ENCODE results near the gene GALNT6.
"Not testable (repeated sequence)": the region's sequence is repeated elsewhere in the genome, so short reads cannot be mapped to it uniquely, and the experiment has no call there.

The GALNT6 gene

DNA sequence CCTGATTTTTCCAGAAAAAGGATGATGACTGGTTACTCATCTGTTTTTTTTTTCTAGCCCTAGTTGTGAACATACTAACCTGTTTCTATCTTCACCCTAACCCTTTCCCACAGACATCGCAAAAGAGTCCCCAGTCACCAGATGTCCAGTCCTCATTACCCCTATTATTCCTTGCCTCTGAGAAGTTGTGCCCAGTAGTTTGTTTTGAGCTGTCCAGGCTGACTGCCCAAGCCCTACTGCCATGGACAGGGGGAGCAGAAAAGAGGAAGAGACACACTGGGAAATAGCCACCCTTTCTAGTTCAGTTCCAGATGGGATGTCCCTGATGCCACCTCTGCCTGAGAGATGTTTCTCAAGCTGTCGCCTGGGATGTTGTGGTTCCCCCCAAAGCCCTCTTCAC is 30.9 kb downstream of the GALNT6 start:
- no peak for DNase-seq (ENCODE audit: low read depth in 3 of 3, low spot score in 1 of 3)

DNA sequence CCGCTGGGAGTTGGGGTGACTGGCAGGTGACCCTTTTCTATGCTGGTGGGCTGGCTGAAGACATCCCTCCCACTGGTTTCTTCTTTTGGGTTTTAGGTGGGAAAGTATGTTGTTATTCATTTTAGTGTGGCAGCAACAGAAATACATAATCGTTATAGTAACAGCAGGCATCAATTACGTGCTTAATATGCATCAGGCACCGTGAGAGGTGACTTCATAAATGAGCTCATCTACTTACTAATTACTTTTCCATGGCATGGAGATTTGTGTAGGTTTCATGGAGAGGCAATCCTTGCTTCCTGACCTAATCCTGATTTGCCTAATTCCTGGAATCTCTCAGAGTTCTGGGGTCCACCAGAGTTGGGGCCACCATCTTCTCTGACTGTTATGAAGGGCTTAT is 31.4 kb downstream of the GALNT6 start:
- DNase-seq (ENCODE audit: low read depth in 3 of 3, low spot score in 1 of 3) = no peak

DNA sequence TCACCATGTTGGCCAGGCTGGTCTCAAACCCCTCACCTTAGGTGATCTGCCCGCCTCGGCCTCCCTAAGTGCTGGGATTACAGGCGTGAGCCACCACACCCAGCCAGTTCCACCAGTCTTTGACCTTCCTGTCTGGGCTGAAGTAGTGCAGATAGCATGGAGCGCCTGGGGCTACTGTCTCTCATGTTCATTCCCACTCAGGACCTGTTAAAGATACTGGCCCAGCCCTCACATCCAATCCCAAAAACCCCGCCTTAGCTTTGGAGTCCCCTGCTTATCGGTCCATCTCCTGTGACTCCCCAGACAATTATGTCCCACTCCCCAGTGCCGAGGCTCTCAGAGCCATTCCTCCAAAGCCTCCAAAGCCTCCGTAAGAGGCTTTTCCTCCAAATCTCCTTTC is 32.7 kb downstream of the GALNT6 start:
- no peak for DNase-seq (ENCODE audit: low read depth in 3 of 3, low spot score in 1 of 3)

DNA sequence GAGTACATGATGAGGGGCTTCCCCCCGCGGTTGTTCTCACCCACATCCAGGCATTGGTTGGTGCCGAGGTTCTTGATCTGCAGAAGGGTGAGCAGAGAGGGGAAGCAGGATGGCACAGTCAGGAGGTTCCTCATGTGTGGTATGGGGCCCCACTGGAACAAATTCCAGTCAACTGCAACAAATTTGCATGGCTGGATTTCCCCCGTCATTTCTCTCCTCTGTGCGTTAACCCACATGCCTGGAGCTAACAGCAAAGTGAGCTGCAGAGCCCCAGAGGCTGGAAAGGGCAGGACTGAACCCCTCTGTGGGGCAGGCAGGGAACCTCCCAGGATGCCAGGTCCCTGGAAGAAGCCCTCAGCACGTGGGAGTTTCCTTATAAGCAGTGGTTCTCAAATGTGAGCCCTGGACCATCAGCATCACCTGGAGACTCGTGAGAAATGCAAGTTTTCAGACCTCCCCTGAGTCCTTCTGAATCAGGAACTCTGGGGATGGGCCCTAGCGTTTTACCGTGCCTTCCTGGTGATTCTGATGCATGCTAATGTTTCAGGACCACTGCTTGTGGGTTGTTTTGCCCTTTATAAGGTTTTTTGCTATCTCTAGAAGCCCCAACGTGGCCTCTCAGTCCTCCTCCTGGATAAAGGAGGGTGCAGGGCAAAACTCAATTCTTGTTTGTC is 33.7 kb downstream of the GALNT6 start:
- no peak for DNase-seq (ENCODE audit: low read depth in 3 of 3, low spot score in 1 of 3)

DNA sequence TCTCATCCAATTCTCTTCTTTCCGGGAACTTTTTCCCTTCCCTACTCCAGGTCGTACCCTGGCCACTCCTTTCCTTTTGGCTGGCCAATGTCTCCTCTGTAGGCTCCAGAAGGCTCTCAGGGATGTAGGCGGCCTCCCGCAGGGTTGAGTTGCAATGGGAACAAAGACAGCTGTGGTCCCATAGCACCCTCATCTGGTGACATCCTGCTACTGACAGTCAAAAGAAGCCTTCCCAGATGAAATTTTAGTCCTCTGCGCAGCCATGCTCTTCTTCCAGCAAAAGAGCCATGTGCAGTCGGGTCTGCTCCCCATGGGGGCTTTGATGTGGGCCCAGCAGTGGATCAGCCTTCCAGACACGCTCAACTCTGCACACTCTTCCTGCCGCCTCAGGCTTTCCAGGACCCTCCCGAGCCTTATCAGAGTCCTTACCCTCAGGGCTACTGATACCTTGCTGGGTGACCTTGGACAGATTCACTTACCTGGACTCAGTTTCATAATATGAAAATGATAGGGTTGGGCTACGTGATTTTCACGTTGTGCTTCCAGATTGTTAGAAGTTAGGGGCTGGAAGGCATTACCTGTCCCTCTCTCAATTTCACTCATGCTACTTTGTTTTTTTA is 39.2 kb downstream of the GALNT6 start:
- peak in 1 of 3 donors; percentile 7 for DNase-seq (ENCODE audit: low read depth in 3 of 3, low spot score in 1 of 3)

DNA sequence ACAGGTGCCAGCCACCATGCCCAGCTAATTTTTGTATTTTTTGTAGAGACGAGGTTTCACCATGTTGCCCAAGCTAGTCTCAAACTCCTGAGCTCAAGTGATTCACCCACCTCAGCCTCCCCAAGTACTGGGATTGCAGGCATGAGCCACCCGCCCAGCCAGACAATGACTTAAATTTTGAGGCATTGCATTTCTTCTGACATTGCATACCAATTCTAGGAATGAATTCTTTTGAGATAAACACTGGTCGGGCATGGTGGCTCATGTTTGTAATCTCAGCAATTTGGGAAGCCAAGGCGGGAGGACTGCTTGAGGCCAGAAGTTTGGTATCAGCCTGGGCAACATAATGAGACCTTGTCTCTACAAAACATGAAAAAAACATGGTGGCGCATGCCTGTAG is 42.2 kb downstream of the GALNT6 start:
- DNase-seq (ENCODE audit: low read depth in 3 of 3, low spot score in 1 of 3) = no peak

DNA sequence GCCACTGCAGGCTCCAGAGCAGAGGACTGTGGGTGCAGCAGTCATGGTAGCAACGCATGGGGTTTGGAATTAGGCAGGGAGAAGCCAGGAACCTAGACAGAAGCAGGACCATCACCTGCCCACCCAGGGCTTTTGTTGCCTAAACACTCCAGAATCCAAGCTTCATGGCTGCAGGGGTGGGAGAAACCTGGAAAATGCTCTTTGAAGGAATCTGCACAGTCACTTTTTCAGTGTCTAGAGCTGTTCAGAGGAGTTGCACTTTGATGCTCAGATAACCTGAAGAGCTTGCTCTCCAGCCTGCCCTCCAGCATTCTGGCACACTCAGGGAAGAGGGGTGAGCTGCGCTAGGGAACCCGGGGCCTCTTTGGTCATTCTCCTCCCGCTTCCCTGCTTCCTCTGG is 43.1 kb downstream of the GALNT6 start:
- no peak for DNase-seq (ENCODE audit: low read depth in 3 of 3, low spot score in 1 of 3)

DNA sequence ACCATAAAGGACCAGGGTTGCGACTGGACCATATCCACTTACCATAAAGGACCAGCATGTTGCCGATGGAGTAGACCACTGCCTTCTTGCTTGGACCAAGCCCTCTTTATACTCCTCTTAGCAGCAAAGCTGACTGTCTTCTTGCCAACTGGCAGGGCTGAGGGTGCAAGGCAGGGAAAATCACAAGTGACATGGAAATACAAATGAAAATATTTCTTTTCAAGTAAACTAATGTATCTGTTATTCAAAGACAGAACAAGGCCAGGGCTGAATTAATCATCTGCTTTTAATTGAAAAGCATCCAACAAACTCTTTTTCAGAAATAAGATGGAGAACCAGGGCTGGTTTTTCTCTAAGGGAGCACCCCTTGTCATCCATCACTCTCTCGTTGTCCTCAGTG is 44.6 kb downstream of the GALNT6 start, which contains the start of gene CELA1:
TSS of gene CELA1 (minus strand) at position 99 of the 400 bp plus-strand sequence. CDS start at position 58, 41 bp downstream.
- DNase-seq (ENCODE audit: low read depth in 3 of 3, low spot score in 1 of 3) = no peak

DNA sequence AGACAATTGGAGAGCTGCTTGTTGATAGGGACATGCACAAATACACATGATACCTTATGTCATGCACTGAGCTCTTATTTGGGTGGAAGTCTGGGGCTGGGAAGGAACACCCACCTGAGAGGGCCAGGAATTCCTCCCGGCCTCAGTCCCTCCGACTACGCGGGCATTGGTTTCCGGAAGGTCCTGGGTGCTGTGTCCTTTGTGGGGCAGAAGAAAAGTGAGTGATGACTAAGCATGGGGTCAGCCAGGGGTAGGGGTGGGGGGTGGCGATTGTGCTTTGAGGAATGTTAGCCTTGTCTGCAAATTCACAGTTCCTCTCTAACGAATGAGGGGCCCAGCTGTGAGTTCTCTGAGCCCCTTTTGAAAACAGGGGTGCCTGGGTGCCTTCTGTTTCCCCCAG is 45.5 kb downstream of the GALNT6 start:
- no peak for DNase-seq (ENCODE audit: low read depth in 3 of 3, low spot score in 1 of 3)

DNA sequence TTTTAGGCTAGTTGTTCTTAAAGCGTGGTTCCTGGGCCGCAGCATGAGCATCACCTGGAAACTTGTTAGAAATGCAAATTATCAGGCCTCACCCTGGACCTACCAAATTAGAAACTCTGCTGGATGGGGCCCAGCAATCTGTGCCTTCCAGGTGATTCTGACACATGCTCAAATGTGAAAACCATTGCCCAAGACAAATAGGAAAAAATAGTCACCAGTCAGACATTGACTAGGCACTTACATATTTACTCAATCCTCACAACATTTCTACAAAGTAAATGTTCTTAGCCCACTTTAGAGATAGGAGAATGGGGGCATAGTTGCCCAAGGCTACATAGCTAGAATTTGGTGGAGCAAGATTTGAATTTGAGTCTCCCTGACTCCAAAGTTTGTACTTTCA is 48.0 kb downstream of the GALNT6 start:
- DNase-seq (ENCODE audit: low read depth in 3 of 3, low spot score in 1 of 3) = no peak

DNA sequence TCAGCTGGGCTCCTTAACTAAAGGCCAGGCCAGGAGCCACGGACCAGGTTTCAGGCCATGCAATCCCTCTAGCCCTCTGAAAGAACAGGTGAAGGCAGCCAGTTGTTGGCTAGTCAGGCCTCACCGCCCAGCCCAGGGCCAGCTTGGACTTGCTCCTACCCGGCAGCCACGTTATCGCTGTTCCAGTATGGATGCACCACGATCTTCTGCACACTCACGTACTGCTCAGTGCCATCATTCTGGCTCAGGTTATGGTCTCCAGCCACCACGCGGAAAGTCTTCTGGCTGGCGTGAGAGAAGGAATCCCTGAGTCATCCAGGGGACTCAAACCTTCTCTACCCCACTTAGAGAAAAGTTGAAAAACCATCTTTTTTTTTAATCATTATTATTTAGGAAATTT is 48.8 kb downstream of the GALNT6 start:
- DNase-seq (ENCODE audit: low read depth in 3 of 3, low spot score in 1 of 3) = no peak

DNA sequence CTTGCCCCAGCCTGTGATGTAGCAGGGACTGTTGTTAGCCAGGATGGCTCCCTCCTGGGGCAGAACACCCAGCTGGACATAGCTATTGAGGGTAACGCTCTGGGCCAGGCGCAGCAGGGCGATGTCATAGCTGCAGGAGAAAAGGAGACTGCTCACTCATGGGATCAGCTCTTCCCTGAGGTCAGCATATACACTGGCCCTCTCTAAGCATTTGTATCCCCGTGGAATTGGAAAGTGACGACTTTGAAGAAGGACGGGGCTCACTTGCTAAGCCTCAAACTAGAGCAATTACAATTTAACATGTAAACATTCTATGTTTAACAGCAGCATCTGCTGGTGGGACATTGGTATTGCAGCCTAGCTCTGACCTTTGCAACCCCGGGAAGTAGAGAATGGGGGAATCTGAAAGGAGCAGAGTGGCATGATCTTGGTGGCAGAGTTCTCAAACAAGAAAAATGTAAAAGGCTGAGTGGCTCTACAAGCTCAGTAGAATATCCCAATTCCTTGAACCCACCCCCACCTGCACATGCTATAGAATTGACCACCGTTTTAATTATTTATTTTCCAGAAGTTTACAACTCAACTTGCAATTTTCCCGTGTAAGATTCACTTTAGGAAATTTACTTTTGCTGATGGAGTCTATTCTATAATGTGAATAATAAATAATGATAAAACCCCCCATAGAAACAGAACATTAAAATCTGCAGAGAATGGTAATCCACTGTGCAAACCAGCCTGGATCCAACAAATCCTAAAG is 49.8 kb downstream of the GALNT6 start:
- peak in 2 of 3 donors; percentile 50 to 55 for DNase-seq (ENCODE audit: low read depth in 3 of 3, low spot score in 1 of 3)

DNA sequence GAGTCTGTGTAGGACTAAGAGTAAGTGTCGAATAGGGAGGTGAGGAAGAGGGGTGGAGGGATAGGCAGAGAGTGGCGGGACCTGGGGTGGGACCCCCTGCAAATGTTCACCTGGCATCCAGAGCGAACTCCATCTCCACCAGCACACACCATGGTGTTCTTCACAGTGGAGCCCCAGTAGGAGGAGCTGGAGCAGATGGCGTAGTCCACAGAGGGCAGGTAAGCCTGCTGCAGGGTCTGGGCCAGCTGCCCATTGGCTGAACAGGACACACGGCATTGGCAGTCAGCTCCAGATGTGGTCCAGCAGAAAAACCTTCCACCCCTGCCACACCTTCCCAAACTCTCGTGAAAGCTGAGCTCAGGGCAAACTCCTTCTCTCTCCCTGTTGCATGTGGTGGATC is 51.5 kb downstream of the GALNT6 start:
- DNase-seq (ENCODE audit: low read depth in 3 of 3, low spot score in 1 of 3) = no peak

DNA sequence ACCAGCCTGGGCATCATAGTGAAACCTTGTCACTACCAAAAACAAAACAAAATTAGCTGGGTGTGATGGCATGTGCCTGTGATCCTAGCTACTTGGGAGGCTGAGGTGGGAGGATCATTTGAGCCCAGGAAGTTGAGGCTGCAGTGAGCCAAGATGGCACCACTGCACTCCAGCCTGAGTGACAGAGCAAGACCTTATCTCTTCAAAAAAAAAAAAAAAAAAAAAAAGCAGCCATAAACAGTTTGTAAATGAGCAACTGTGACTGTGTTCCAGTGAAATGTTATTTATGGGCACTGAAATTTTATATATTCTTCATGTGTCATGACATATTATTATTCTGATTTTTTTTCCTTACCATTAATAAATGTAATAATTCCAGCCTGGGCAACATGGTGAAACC is 53.9 kb downstream of the GALNT6 start:
- DNase-seq (ENCODE audit: low read depth in 3 of 3, low spot score in 1 of 3) = not testable (repeated sequence)

DNA sequence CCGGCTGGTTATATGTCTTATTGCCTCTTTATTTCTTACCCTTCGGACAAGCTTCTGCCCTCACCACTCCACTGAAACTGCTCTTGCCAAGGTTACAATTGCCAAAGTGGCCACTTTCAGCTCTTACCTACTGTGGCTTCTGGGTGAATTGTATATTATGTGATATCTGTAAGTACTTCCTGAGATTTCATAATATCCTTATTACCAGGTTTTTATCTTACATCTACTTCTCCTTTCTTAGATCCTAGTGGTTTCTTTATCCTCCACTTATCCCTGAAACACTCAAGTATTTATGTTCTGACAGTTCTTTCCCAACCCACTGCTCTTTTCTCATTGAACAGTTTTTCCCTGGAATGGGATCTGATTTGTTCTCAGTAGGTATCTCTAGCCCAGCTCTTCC is 55.3 kb downstream of the GALNT6 start:
- DNase-seq (ENCODE audit: low read depth in 3 of 3, low spot score in 1 of 3) = no peak

DNA sequence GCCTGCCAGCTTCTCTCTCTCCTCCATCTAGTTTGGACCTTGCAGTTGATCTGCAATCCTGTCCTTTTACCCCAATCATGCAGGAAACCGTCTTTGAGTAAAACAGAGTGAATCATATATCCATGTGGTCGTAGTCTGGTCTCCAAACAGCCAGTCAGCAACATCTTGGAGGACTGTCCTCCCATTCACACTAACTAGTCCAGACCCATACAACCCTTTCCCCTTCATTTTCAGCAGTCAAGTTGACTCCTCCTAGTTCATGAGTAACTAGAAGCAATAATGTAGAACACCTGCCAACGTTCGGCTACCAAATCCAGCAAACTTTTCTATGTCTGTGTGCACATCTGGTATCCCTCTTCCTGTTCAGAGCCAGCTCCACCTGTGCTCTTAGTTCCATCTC is 56.4 kb downstream of the GALNT6 start:
- no peak for DNase-seq (ENCODE audit: low read depth in 3 of 3, low spot score in 1 of 3)

DNA sequence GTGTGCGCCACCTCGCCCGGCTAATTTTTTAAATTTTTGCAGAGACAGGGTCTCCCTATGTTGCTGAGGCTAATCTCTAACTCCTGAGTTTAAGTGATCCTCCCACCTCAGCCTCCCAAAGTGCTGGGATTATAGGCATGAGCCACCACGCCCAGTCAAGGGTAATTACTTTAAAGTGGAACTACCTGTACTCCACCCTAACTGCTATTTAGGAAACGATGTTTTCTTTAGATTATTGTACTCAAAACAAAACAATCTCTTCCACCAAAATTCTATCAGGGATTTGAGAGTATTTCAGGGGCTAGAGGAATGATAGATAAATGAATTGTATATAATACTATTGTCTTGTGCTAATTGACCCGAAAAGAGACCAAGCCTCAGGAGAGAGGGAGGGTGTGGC is 57.7 kb downstream of the GALNT6 start:
- no peak for DNase-seq (ENCODE audit: low read depth in 3 of 3, low spot score in 1 of 3)

DNA sequence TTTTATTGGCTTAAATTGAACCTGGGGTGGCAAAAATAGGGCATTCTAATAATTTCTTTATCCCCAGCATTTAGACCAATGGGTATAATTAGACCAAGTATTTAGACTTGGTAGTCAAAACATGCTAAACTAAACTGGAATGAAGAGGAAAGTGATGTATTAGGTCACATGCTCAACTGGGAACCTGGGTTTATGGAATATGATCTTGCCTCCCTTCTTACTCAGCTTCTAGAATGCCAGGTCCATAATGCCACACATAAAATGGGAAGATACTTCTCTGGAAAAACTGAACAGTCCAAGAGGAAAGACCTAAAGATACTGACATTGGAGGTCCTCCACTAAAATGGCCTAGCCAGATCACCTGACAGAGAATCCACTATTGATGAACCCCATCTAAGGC is 61.0 kb downstream of the GALNT6 start:
- no peak for DNase-seq (ENCODE audit: low read depth in 3 of 3, low spot score in 1 of 3)

DNA sequence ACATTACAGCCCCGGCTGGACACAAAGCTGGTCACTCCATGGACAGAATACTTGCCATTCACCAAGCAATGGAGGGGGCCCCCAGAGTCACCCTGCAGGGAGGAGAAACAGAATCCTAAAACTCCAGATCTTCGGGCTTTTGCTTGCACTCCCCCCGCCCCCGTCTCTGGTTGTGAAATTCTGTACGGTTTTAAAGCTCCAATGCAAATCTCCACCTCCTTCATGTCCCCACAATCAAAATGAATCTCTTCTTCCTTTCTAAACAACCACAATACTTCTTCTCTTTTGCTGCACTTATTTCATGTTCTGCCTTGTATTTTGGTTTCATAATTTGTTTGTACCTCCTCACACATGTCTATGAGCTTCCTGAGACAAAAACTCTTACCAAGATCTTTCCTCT is 61.5 kb downstream of the GALNT6 start:
- DNase-seq (ENCODE audit: low read depth in 3 of 3, low spot score in 1 of 3) = no peak

DNA sequence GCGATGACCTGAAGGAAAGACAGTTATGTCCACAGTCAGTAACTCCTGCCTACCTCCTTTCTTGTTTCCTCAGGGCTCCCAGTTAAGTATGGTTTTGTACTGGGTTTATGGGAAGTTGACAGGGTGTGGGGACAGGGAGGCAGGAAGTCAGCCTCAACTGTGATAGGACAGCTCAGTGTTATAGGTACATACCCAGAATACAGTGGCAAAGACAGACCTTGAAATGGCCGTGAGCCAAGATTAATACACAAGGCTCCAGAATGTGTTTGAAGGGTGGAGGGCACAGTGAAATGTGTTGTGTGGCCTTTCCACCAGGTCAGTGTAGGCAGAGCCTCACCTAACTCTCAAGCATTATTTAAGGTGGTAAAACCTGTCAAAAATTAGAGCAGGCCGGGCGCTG is 62.6 kb downstream of the GALNT6 start:
- no peak for DNase-seq (ENCODE audit: low read depth in 3 of 3, low spot score in 1 of 3)

DNA sequence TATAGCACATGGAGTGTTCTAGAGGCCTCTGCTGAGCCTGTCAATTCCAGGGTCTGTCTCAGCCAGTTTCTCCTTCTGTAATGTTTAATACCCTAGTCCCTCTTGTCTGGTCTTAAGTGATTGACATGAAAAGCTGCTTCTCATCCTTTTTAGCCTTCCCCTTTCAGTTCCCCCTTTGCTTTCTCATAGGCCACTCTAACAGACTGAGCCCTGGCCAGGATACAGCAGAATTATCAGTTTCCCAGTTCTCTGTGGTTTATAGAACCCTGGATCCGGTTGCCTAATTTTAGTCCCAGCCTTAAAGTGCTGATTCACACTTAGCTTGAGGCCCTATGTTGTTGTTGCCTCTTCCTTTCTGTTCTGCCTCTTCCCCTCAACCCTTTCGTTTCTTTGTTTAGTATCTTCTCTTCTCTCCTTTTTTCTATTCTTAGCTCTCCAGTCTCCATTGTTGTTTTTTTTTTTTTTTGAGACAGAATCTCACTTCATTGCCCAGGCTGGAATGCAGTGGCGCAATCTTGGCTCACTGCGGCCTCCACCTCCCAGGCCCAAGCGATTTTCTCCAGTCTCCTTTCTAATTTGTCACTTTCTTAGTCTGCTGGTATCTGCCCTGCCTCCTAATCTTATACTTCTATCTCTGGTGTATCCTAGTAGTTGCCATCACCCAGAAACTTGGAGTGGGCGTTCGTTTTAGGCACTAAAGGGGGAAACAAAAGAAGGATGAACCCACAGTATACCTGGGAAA is 64.3 kb downstream of the GALNT6 start:
- DNase-seq (ENCODE audit: low read depth in 3 of 3, low spot score in 1 of 3) = no peak

DNA sequence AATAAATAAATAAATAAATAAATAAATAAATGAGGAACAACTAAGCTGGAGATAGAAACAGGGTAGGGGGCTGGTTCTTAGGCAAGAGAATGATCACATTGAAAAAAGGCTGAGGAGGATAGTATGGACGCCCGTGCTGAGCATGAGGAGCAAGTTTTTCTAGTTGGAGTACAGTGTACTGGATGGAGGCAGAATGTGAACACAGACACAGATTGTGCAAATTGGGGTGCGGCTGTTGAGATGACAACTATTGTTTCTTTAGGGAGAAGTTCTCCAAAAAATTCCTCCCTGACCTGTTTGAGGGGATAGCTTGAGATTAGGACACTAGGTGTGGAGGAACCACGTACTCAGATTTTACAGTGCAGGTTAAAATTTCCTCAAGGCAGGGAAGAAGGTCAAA is 66.3 kb downstream of the GALNT6 start:
- no peak for DNase-seq (ENCODE audit: low read depth in 3 of 3, low spot score in 1 of 3)
